Choroid plexus epithelial cell (primary cell): ENCODE measurements around the gene GSC2.

ENCODE experiments used
- DNase-seq: peaks from one replicate; pipeline ENCODE4 v3.0.0-alpha.2; 2010; ENCODE audit warnings: low read depth
- H3K4me3 ChIP-seq: 2 replicates; pipeline ENCODE4 v1.5.1; 2011; ENCODE audit warnings: low read depth, mild to moderate bottlenecking, control low read depth, low read length, moderate library complexity
- CTCF ChIP-seq: conservative IDR thresholded peaks from 2 replicates; pipeline ENCODE4 v1.5.1; 2011; ENCODE audit warnings: low read depth, mild to moderate bottlenecking, control low read depth, inconsistent platforms, low read length, moderate library complexity

Gene GSC2

GRCh38 chr22:19134176-19134831 lies 15.8 kb downstream of the GSC2 start:
- DNase-seq, result no peak
- no peak overlapping the region for H3K4me3 ChIP-seq
- TF ChIP-seq CTCF, result no peak

DNA sequence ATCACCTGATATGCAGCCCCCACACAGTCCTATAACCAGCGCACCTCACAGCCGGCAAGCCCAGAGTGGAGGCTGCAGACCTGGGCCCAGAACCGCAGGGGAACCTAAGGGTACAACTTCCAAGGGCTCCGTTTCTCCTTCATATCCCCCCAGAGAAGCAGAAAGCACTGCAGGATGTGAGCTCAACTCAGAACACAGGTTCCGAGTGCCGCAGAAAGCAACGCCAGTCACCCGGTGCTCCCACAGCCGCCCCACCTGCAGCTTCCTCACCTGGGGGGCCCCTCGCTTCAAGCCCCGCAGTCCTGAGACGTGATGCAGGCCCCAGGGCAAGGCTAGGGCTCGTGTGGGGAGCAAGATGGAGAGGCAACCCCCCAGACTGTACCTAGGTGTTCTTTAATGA lies 16.5 kb downstream of the GSC2 start:
- DNase-seq, result no peak
- no peak overlapping the region for H3K4me3 ChIP-seq
- TF ChIP-seq CTCF, result no peak

DNA sequence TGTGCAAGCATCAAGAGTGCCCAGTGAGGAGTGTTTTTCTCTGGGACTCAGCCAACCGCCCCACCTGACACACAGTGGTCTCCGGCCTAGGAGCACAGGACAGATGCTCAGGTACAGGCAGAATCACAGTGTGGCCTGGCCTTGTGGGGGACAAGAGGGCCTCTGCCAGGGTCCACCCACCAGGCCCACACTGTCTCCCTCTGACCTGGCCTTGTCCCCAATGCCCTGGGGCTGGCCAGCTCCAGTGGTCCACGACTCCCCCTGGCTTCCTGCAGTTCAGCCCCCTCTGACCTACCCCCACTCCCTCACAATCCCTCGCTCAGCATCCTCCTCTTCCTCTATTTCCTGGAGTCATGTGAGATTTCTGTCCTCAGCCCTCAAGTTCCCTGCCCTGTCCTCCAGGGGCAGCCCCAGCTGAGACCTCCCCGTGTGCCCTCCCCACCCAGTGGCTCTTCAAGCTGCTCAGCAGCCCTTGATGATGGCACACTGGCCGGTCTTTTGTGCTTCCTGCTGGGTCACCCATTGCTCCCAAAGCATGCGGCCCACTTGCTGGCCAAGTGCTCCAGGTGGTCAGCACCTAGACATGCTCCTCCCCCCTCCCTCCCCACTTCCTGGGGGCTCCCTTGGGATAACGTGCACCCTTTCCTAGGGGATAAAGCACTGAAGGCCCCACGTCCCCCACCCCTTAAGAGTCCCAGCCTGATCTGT lies 17.2 kb downstream of the GSC2 start:
- no peak for DNase-seq
- TF ChIP-seq CTCF, result no peak
- H3K4me3 ChIP-seq, result no peak overlapping the region

DNA sequence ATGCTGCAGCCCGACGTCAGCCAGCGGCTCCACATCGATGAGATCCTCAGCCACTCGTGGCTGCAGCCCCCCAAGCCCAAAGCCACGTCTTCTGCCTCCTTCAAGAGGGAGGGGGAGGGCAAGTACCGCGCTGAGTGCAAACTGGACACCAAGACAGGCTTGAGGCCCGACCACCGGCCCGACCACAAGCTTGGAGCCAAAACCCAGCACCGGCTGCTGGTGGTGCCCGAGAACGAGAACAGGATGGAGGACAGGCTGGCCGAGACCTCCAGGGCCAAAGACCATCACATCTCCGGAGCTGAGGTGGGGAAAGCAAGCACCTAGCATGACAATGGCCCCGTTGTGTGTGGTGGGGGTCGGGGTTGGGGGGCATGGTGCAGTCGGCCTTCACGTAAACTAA lies 17.9 kb downstream of the GSC2 start:
- TF ChIP-seq CTCF, result no peak
- DNase-seq, result no peak
- no peak overlapping the region for H3K4me3 ChIP-seq

- DNase-seq, result no peak
- no peak for TF ChIP-seq CTCF
- no peak overlapping the region for H3K4me3 ChIP-seq
Measured at GRCh38 chr22:19131685-19132015, 18.4 kb downstream of the GSC2 start.

DNA sequence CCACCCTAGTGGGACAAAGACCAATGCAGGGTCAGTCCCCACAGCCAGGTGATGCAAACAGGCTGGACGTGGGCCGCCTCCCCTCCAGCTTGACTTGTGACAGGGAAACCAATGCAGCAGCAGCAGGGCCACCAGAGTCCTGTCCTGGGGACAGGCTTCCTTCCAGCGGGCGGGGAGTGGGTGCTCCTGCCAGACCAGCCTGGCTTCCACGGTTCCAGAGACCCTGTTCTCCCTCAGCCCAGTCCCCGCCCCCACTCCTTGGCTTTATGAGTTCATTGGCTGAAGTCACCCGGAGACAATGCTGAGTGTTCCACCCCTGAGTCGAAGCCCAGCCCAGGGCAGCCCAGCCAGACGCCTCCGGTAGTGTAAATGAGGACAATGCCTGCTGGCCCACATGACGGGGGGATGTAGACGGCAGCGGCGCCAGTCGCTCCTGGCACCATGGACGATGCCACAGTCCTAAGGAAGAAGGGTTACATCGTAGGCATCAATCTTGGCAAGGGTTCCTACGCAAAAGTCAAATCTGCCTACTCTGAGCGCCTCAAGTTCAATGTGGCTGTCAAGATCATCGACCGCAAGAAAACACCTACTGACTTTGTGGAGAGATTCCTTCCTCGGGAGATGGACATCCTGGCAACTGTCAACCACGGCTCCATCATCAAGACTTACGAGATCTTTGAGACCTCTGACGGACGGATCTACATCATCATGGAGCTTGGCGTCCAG lies 19.0 kb downstream of the GSC2 start, which contains the start of gene TSSK2:
TSS of gene TSSK2 (plus strand) at position 350 of the 726 bp plus-strand sequence. CDS start at position 442, 92 bp downstream.
- H3K4me3 ChIP-seq, result no peak within 1 kb of the TSS
- TF ChIP-seq CTCF, result no peak
- no peak for DNase-seq
